ENCODE results near the gene RPL35. TPM values are rescaled to one million over a fixed set of nuclear protein-coding genes. Genes with fewer than 3 reads are reported as not detected.

RPL35 gene
- total and polyA plus RNA-seq, 10 of the 15 experiments (the other 5 are each of a cell fraction or from before 2014, with no cell fraction given) = 2,572 to 6,300 (median 3,864) TPM

GRCh38 chr9:124869986-124870560 is 8.3 kb upstream of the RPL35 start (continued):
- TF ChIP-seq ZBTB33 (IDR thresholded peaks at IDR 0.05) (no peak), SMC3 (IDR thresholded peaks at IDR 0.05; ENCODE audit: borderline replicate concordance, low read length) (no peak), YY1 (IDR thresholded peaks at IDR 0.05; ENCODE audit: low read depth, low read length) (peak; percentile 42; the same call in 1 of the 2 replicates), SUPT20H (IDR thresholded peaks at IDR 0.05; ENCODE audit: borderline replicate concordance, control insufficient read depth, low read depth, low read length) (no peak), ZNF24 (IDR thresholded peaks at IDR 0.05) (no peak), MAX (IDR thresholded peaks at IDR 0.05; ENCODE audit: low read depth, low read length) (no peak; the same call in 1 of the 2 replicates), IRF3 (IDR thresholded peaks at IDR 0.05) (no peak), IKZF2 (IDR thresholded peaks at IDR 0.05) (peak; percentile 59 to 61; a peak in 3 of 4 replicates), LARP7 (IDR thresholded peaks at IDR 0.05) (no peak; the same call in 1 of the 2 replicates), EED (IDR thresholded peaks at IDR 0.05; ENCODE audit: low read depth) (peak; percentile 68), RB1 (IDR thresholded peaks at IDR 0.05; ENCODE audit: borderline replicate concordance) (no peak), CUX1 (IDR thresholded peaks at IDR 0.05; ENCODE audit: insufficient replicate concordance, low read depth, low read length) (no peak), NR2F1 (conservative IDR thresholded peaks at IDR 0.05) (no peak), CREB1 (IDR thresholded peaks at IDR 0.05; ENCODE audit: low read depth) (no peak), SKIL (IDR thresholded peaks at IDR 0.05; ENCODE audit: low read depth, poor library complexity, severe bottlenecking) (peak; percentile 66)

Data from GM12878 (cell line).